Measurements from ENCODE around the gene PGPEP1. TPM values are rescaled to one million over a fixed set of nuclear protein-coding genes. Genes with fewer than 3 reads are reported as not detected.

The PGPEP1 gene, protein sequence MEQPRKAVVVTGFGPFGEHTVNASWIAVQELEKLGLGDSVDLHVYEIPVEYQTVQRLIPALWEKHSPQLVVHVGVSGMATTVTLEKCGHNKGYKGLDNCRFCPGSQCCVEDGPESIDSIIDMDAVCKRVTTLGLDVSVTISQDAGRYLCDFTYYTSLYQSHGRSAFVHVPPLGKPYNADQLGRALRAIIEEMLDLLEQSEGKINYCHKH
- 10 to 100 TPM; 36.0 to 61.3 (median 46.8) TPM for total RNA-seq
- 10 to 100 TPM; 10.0 to 27.2 TPM for polyA plus RNA-seq
- long read RNA-seq, donor 1, full-length matches to known transcripts, result 2 of 19 reads
- long read RNA-seq, donor 1, partial matches to known transcripts, result 8 of 19 reads
- long read RNA-seq, donor 1, other reads (novel, unspliced or antisense), result 9 of 19 reads
- long read RNA-seq, donor 2, partial matches to known transcripts, result 0 of 15 reads
- long read RNA-seq, donor 2, other reads (novel, unspliced or antisense), result 14 of 15 reads
- long read RNA-seq, donor 3, partial matches to known transcripts, result 0 of 12 reads
- long read RNA-seq, donor 3, other reads (novel, unspliced or antisense), result 11 of 12 reads

DNA sequence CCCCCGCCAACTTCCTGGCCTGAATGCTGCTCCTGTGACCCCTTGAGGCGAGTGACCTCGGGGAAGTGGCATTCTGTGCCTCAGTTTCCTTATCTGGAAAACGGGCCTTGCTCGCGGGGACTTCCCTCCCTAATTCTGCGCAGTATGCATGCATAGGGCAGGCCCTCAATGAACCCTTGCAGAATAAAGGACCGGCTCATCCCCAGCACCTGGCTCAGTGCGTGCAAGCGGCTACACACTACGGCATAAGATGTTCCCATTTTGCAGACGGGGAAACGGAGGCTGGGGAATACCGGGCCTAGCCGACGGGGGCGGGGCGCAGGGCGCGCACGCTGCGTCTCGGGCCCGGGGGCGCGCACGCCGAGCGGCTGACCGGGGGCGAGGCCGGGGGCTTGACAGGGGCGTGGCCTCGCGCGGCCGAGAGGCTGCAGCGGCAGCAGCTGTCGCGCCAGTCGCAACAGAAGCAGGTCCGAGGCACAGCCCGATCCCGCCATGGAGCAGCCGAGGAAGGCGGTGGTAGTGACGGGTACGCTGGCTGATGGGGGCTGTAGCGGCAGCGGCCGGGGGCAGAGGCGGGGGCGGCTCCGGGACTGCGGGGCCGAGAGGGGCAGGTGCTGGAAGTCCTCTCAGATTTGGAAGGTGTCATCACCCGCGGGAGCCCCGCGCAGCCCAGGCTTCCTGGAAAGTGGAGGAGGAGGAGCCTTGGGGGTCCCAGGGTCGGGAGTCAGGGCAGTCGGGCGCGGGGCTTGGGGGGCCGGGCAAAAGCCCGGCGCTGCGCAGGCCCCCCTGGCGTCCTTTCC, at the start of gene PGPEP1:
Gene PGPEP1 (plus strand): TSS at position 409 of the 800 bp plus-strand sequence. CDS start 84 bp downstream, at position 493.
- 3 to 4% methylated on average over 59 to 69 of the region's 69 CpGs for WGBS, 2 donors
- Histone ChIP-seq H3K36me3 (peaks cover 0 to 28% (median 0%) of the 10 kb centered on the region in 9 donors), H3K4me3 (peak within 1 kb of the TSS; percentile 63 to 97 (median 90)), H3K9me3 (no peaks in the 10 kb centered on the region), H3K27me3 (no peaks in the 10 kb centered on the region), H3K4me1 (peaks cover 10 to 37% (median 21%) of the 10 kb centered on the region in 9 donors), H3K27ac (peak within 1 kb of the TSS; percentile 32 to 91 (median 85))
- TF ChIP-seq, protein P1, sequence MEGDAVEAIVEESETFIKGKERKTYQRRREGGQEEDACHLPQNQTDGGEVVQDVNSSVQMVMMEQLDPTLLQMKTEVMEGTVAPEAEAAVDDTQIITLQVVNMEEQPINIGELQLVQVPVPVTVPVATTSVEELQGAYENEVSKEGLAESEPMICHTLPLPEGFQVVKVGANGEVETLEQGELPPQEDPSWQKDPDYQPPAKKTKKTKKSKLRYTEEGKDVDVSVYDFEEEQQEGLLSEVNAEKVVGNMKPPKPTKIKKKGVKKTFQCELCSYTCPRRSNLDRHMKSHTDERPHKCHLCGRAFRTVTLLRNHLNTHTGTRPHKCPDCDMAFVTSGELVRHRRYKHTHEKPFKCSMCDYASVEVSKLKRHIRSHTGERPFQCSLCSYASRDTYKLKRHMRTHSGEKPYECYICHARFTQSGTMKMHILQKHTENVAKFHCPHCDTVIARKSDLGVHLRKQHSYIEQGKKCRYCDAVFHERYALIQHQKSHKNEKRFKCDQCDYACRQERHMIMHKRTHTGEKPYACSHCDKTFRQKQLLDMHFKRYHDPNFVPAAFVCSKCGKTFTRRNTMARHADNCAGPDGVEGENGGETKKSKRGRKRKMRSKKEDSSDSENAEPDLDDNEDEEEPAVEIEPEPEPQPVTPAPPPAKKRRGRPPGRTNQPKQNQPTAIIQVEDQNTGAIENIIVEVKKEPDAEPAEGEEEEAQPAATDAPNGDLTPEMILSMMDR (IDR thresholded peaks at IDR 0.05), result no peak
- intact Hi-C loops (cut with DNase I), result loop anchor here in 2 of 10 donors (5.0 kb wide), 2 partner anchors 47 to 63 kb away; partner anchors contain the start of gene GDF15 (in 1 of the 2)
- ATAC-seq (peak; percentile 77 to 90 (median 86)), DNase-seq (peak; percentile 82)

- H3K27ac ChIP-seq, result peak overlapping the region; percentile 94 to 100 (median 99)
- intact Hi-C loops (cut with DNase I), result loop anchor here in 1 of 10 donors (10.0 kb wide), 1 partner anchor 1216 kb away; the partner anchor contains the start of genes HAUS8 and MYO9B
- DNase-seq (peak in 1 of 2 donors; percentile 50), ATAC-seq (peak in 1 of 8 donors; percentile 1)
- H3K9me3 ChIP-seq, result no peaks in the 10 kb centered on the region
- H3K4me1 ChIP-seq, result peaks cover 3 to 48% (median 26%) of the 10 kb centered on the region in 9 donors
- WGBS, 2 donors, result 36 to 39% methylated on average over 21 of the region's 21 CpGs
- no peaks in the 10 kb centered on the region for H3K36me3 ChIP-seq
- no peaks in the 10 kb centered on the region for H3K27me3 ChIP-seq
- peak overlapping the region; percentile 62 to 89 (median 76) for H3K4me3 ChIP-seq
- TF ChIP-seq, protein P1 (IDR thresholded peaks at IDR 0.05), result peak in 1 of 9 donors; percentile 35
Measured at GRCh38 chr19:18291019-18291524, 49.3 kb upstream of the PGPEP1 start.

- peak overlapping the region; percentile 94 to 100 (median 99) for H3K27ac ChIP-seq
- TF ChIP-seq, protein P1 (IDR thresholded peaks at IDR 0.05), result no peak
- peak; percentile 80 to 86 (median 84) for ATAC-seq
- 1% methylated on average over 60 to 75 of the region's 75 CpGs for WGBS, 2 donors
- no peaks in the 10 kb centered on the region for H3K36me3 ChIP-seq
- peak; percentile 87 to 93 for DNase-seq
- no peaks in the 10 kb centered on the region for H3K9me3 ChIP-seq
- no peaks in the 10 kb centered on the region for H3K27me3 ChIP-seq
- intact Hi-C loops (cut with DNase I), result loop anchor here in 2 of 10 donors (1.0 to 10.0 kb wide), 2 partner anchors 11 to 1217 kb away; partner anchors contain the start of genes HAUS8 (in 1 of the 2) and MYO9B (in 1 of the 2)
- H3K4me3 ChIP-seq, result peak overlapping the region; percentile 62 to 89 (median 76)
- peaks cover 3 to 48% (median 26%) of the 10 kb centered on the region in 9 donors for H3K4me1 ChIP-seq
Measured at GRCh38 chr19:18291590-18292461, 48.6 kb upstream of the PGPEP1 start.

Data from heart right ventricle (tissue), 16 donors.